OCI-LY1 (cell line): ENCODE results near the gene FKBP7.
"Not testable (repeated sequence)": the region's sequence is repeated elsewhere in the genome, so short reads cannot be mapped to it uniquely, and the experiment has no call there.

Experiments
- H2AFZ ChIP-seq: fragments of 200-600 bp; sonication (generic), shearing (Covaris generic); 2 replicates; pipeline ENCODE4 v1.6.0; 2014; ENCODE audit warnings: antibody characterized with exemption, mild to moderate bottlenecking, low read length
- H3F3A ChIP-seq: fragments of 200-600 bp; sonication (generic), shearing (Covaris generic); 2 replicates; pipeline ENCODE4 v1.6.0; 2014; ENCODE audit warnings: mild to moderate bottlenecking, antibody characterized with exemption, low read length, moderate library complexity; ENCODE audit not compliant: insufficient read depth
- H3K27ac ChIP-seq: fragments of 200-600 bp; sonication (generic); 2 replicates; pipeline ENCODE4 v1.5.1; 2014; ENCODE audit warnings: low read length, mixed run types, mild to moderate bottlenecking, low read depth; ENCODE audit not compliant: poor library complexity, severe bottlenecking
- H3K27me3 ChIP-seq: fragments of 200-600 bp; sonication (generic); 2 replicates; pipeline ENCODE4 v1.6.0; 2014; ENCODE audit warnings: antibody characterized with exemption, mild to moderate bottlenecking, low read length, moderate library complexity; ENCODE audit not compliant: insufficient read depth
- H3K36me3 ChIP-seq: fragments of 200-600 bp; sonication (generic); 2 replicates; pipeline ENCODE4 v1.6.1; 2014; ENCODE audit warnings: mild to moderate bottlenecking, antibody characterized with exemption, low read length, moderate library complexity, mixed read lengths; ENCODE audit not compliant: insufficient read depth
- H3K4me1 ChIP-seq: fragments of 200-600 bp; sonication (generic); 2 replicates; pipeline ENCODE4 v1.5.1; 2014; ENCODE audit warnings: mild to moderate bottlenecking, low read length, moderate library complexity; ENCODE audit not compliant: insufficient read depth, severe bottlenecking
- H3K4me2 ChIP-seq: fragments of 200-600 bp; sonication (generic), shearing (Covaris generic); 2 replicates; pipeline ENCODE4 v1.6.1; 2014; ENCODE audit warnings: low read length
- H3K4me3 ChIP-seq: fragments of 200-600 bp; sonication (generic); 2 replicates; pipeline ENCODE4 v1.5.1; 2014; ENCODE audit warnings: low read length, low read depth, mild to moderate bottlenecking, mixed read lengths; ENCODE audit not compliant: poor library complexity, severe bottlenecking
- H3K79me2 ChIP-seq: fragments of 200-600 bp; shearing (Covaris generic); 2 replicates; pipeline ENCODE4 v1.6.1; 2016; ENCODE audit warnings: mixed run types, low read length, mixed read lengths; ENCODE audit not compliant: insufficient read depth
- H3K9ac ChIP-seq: fragments of 200-600 bp; sonication (generic), shearing (Covaris generic); 2 replicates; pipeline ENCODE4 v1.6.1; 2014; ENCODE audit warnings: mild to moderate bottlenecking, low read length, mixed read lengths
- H3K9me2 ChIP-seq: fragments of 200-600 bp; sonication (generic), shearing (Covaris generic); 2 replicates; pipeline ENCODE4 v1.6.1; 2014; ENCODE audit warnings: low read depth, mild to moderate bottlenecking, low read length, mixed read lengths
- H3K9me3 ChIP-seq: fragments of 200-600 bp; shearing (Covaris generic); 2 replicates; pipeline ENCODE4 v1.6.1; 2014; ENCODE audit warnings: low read length, mixed read lengths
- H4K20me1 ChIP-seq: fragments of 200-600 bp; sonication (generic), shearing (Covaris generic); 2 replicates; pipeline ENCODE4 v1.6.0; 2016; ENCODE audit warnings: mild to moderate bottlenecking, low read length; ENCODE audit not compliant: insufficient read depth
- EZH2 ChIP-seq: fragments of 200-600 bp; sonication (generic), shearing (Covaris generic); IDR thresholded peaks from 2 replicates; pipeline ENCODE4 v1.8.0; 2017; ENCODE audit warnings: borderline replicate concordance, mixed run types, mild to moderate bottlenecking, antibody characterized with exemption, low read length, moderate library complexity, mixed read lengths
- TF ChIP-seq, protein P1 (sequence below): fragments of 200-600 bp; sonication (generic), shearing (Covaris generic); IDR thresholded peaks from 2 replicates; pipeline ENCODE4 v1.5.1; 2017; ENCODE audit warnings: mild to moderate bottlenecking, antibody characterized with exemption, low read length, moderate library complexity, mixed read lengths

FKBP7 gene

DNA sequence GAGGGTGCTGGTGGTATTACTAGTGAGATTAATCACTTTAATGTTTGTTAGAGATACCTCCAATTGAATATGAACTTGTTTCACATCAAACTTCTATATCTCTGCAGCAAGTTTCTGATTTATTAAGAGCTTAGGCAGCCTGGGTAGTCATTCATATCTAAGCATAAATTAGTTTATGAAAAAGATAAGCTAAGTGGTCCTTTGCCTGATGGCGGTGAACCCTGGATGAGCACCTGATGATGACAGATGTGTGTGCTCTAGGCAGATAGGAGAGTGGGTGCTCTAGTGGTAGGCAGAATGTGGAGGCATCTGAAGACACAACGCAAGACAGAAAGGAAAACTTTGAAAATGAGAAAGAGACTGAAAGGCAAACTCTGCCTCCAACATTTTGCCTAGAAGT, 5.0 kb downstream of the FKBP7 start:
- Histone ChIP-seq H3K4me1 (peaks cover 8% of the 10 kb centered on the region), H3K4me2 (no peak overlapping the region), H3K4me3 (no peak overlapping the region), H3K9ac (no peak overlapping the region), H3K79me2 (peaks cover 7% of the 10 kb centered on the region; the same call in 1 of the 2 replicates), H3K27me3 (no peaks in the 10 kb centered on the region), H3F3A (no peaks in the 10 kb centered on the region), H4K20me1 (no peaks in the 10 kb centered on the region), H3K9me3 (no peaks in the 10 kb centered on the region), H2AFZ (no peak overlapping the region), H3K9me2 (no peaks in the 10 kb centered on the region), H3K27ac (no peak overlapping the region), H3K36me3 (peaks cover 5% of the 10 kb centered on the region)
- TF ChIP-seq, protein P1, sequence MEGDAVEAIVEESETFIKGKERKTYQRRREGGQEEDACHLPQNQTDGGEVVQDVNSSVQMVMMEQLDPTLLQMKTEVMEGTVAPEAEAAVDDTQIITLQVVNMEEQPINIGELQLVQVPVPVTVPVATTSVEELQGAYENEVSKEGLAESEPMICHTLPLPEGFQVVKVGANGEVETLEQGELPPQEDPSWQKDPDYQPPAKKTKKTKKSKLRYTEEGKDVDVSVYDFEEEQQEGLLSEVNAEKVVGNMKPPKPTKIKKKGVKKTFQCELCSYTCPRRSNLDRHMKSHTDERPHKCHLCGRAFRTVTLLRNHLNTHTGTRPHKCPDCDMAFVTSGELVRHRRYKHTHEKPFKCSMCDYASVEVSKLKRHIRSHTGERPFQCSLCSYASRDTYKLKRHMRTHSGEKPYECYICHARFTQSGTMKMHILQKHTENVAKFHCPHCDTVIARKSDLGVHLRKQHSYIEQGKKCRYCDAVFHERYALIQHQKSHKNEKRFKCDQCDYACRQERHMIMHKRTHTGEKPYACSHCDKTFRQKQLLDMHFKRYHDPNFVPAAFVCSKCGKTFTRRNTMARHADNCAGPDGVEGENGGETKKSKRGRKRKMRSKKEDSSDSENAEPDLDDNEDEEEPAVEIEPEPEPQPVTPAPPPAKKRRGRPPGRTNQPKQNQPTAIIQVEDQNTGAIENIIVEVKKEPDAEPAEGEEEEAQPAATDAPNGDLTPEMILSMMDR = no peak
- no peak for TF ChIP-seq EZH2

DNA sequence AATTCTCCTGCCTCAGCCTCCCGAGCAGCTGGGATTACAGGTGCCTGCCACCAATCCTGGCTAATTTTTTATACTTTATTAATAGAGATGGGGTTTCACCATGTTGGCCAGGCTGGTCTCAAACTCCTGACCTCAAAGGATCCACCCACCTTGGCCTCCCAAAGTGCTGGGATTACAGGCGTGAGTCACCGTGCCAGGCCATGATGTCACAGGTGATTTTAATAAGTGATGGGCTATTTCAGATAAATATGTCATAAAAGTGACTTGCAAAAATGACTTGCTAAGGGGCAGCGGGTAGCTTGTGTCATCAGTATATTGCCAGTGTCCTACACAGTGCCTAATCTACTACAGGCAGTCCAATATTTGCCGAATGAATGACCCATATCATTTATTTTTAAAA, 7.1 kb downstream of the FKBP7 start:
- not testable (repeated sequence) for H3K79me2 ChIP-seq, H3K27ac ChIP-seq, H4K20me1 ChIP-seq, H3K4me1 ChIP-seq, H3K9ac ChIP-seq, H3K9me3 ChIP-seq, H3K27me3 ChIP-seq, H3F3A ChIP-seq, H2AFZ ChIP-seq, H3K9me2 ChIP-seq, H3K4me3 ChIP-seq, H3K4me2 ChIP-seq
- H3K36me3 ChIP-seq = peaks cover 10% of the 10 kb centered on the region

DNA sequence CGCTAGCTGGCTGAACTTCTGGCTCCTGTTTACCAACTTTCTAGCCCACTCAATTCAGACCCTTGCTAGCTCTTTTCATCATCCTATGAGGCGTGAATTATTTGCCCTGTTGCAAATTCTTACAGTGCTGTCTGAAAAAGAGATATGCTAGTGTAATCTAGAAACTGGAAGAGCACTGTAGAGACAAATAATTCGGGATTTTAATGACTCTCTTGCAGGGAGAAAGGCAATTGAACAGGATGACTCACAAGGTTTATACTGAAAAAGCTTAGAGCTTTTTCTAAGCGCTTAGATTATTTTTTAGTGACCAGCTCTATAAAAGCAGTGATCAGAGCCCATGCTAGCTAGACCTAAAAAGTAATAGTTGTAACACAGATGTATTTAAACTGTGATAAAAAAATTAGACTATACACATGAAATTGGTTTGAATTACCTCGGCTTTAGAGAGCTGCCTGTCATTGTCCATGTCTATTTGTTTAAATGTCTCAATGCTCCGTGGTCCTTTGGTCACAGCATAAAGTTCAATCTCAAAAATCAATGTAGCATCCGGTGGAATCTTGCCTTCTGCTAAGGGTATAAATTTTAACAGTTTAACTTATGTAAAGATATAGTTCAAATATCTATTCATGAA, 9.1 kb downstream of the FKBP7 start:
- Histone ChIP-seq H3K27me3 (no peaks in the 10 kb centered on the region), H3K36me3 (peaks cover 22% of the 10 kb centered on the region), H3K9me2 (no peaks in the 10 kb centered on the region), H3K9ac (no peak overlapping the region), H3K4me3 (no peak overlapping the region), H4K20me1 (no peaks in the 10 kb centered on the region), H3F3A (no peaks in the 10 kb centered on the region), H3K9me3 (no peaks in the 10 kb centered on the region), H3K79me2 (no peaks in the 10 kb centered on the region), H3K27ac (no peak overlapping the region), H2AFZ (no peak overlapping the region), H3K4me1 (no peaks in the 10 kb centered on the region), H3K4me2 (no peak overlapping the region)
- TF ChIP-seq EZH2 = no peak
- TF ChIP-seq, protein P1 = no peak

DNA sequence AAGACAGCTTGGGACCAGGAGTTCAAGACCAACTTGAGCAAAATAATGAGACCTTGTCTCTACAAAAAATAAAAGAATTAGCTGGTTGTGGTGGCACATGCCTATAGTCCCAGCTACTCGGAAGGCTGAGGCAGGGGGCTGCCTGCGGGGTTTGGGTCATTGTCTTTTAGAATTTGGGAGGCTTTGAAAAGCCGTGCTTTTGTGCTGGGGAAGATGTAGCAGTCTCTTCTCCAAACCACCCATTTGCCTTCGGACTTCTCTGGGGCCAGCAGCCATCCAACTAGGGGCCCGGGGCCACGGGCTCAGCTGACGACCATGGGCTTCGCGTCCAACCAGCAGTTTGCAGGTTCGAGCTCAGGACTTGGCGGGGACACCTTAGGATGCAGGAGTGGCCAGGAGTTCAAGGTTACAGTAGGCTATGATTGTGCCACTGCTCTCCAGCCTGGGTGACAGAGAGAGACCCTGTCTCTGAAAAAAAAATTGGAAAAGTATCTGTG, 21.0 kb downstream of the FKBP7 start:
- no peak for TF ChIP-seq EZH2
- TF ChIP-seq, protein P1 = no peak
- Histone ChIP-seq H3K27me3 (no peaks in the 10 kb centered on the region), H3K4me3 (no peak overlapping the region), H3K9me3 (no peaks in the 10 kb centered on the region), H3K79me2 (no peaks in the 10 kb centered on the region), H3K9me2 (no peaks in the 10 kb centered on the region), H3K4me2 (no peak overlapping the region), H3K27ac (no peak overlapping the region), H4K20me1 (no peaks in the 10 kb centered on the region), H3K36me3 (no peaks in the 10 kb centered on the region), H3F3A (no peaks in the 10 kb centered on the region), H3K4me1 (peaks cover 1% of the 10 kb centered on the region), H2AFZ (no peak overlapping the region), H3K9ac (no peak overlapping the region)
